Choroid plexus epithelial cell (primary cell): ENCODE measurements around the gene IL3.

Experiments
- DNase-seq: peaks from one replicate; pipeline ENCODE4 v3.0.0-alpha.2; 2010; ENCODE audit warnings: low read depth
- H3K4me3 ChIP-seq: 2 replicates; pipeline ENCODE4 v1.5.1; 2011; ENCODE audit warnings: low read depth, mild to moderate bottlenecking, control low read depth, low read length, moderate library complexity
- CTCF ChIP-seq: conservative IDR thresholded peaks from 2 replicates; pipeline ENCODE4 v1.5.1; 2011; ENCODE audit warnings: low read depth, mild to moderate bottlenecking, control low read depth, inconsistent platforms, low read length, moderate library complexity

Gene IL3

GRCh38 chr5:132095077-132095410 is 34.6 kb downstream of the IL3 start:
- DNase-seq, result no peak
- H3K4me3 ChIP-seq, result no peak overlapping the region

GRCh38 chr5:132095424-132095972 is 35.0 kb downstream of the IL3 start:
- TF ChIP-seq CTCF, result no peak
- no peak overlapping the region for H3K4me3 ChIP-seq
- DNase-seq, result no peak

More at GRCh38 chr5:132095077-132095410, 34.6 kb downstream of the IL3 start:
- TF ChIP-seq CTCF, result no peak

GRCh38 chr5:132096904-132097303 is 36.4 kb downstream of the IL3 start:
- no peak for TF ChIP-seq CTCF
- no peak for DNase-seq
- H3K4me3 ChIP-seq, result no peak overlapping the region

- H3K4me3 ChIP-seq, result no peak overlapping the region
- TF ChIP-seq CTCF, result no peak
- DNase-seq, result peak; percentile 34
Observed at GRCh38 chr5:132098151-132098594, 37.7 kb downstream of the IL3 start.

- no peak for DNase-seq
- H3K4me3 ChIP-seq, result no peak overlapping the region
- no peak for TF ChIP-seq CTCF
Observed at GRCh38 chr5:132098621-132099020, 38.2 kb downstream of the IL3 start.

- no peak overlapping the region for H3K4me3 ChIP-seq
- no peak for DNase-seq
- no peak for TF ChIP-seq CTCF
Observed at GRCh38 chr5:132099076-132099748, 38.8 kb downstream of the IL3 start.

GRCh38 chr5:132099905-132100304 is 39.5 kb downstream of the IL3 start:
- H3K4me3 ChIP-seq, result no peak overlapping the region
- DNase-seq, result no peak
- no peak for TF ChIP-seq CTCF
